GM12892 (cell line): ENCODE measurements around the gene SELENOP.

Experiments used
- POLR2A ChIP-seq: IDR thresholded peaks from 2 replicates; pipeline ENCODE4 v1.6.1; 2011; ENCODE audit warnings: low read depth, low read length, control low read depth
- POLR2AphosphoS5 ChIP-seq: IDR thresholded peaks from 2 replicates; pipeline ENCODE4 v1.6.1; 2011; ENCODE audit warnings: low read depth, low read length, control low read depth
- TAF1 ChIP-seq: IDR thresholded peaks from 2 replicates; pipeline ENCODE4 v1.6.1; 2011; ENCODE audit warnings: low read depth, mild to moderate bottlenecking, control low read depth, low read length, borderline replicate concordance

DNA sequence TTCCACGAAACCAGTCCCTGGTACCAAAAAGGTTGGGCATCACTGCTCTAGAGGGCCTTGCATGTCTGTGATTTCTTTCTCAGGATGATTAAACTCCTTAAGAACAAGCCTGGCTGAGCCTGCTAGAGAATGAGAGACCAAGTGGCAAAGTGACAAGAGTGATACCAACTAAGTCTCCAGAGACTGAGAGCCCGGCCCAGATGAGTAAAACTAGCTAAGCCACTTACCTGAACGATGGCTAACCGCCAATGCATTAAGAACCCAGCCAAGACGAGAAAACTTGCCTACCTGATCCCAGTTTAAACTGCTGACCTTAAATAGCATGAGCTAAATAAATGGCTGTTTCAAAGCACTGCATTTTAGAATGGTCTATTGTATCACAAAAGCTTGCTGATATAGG, 60.6 kb downstream of the SELENOP start:
- TF ChIP-seq POLR2AphosphoS5 (no peak), POLR2A (no peak), TAF1 (no peak)
